SU-DHL-6 (cell line): ENCODE results near the gene SLX4IP.

Source experiments
- H2AFZ ChIP-seq: fragments of 200-600 bp; sonication (generic); 2 replicates; pipeline ENCODE4 v1.6.1; 2014; ENCODE audit warnings: low read depth, mild to moderate bottlenecking, moderate library complexity, mixed read lengths, antibody characterized with exemption, low read length; ENCODE audit not compliant: severe bottlenecking
- H3F3A ChIP-seq: fragments of 200-600 bp; shearing (Covaris generic); 2 replicates; pipeline ENCODE4 v1.6.0; 2016; ENCODE audit warnings: antibody characterized with exemption, mild to moderate bottlenecking; ENCODE audit not compliant: insufficient read depth
- H3K27ac ChIP-seq: fragments of 200-600 bp; sonication (generic); 2 replicates; pipeline ENCODE4 v1.5.1; 2016; ENCODE audit warnings: low read depth, mild to moderate bottlenecking, low read length, moderate library complexity, mixed read lengths
- H3K27me3 ChIP-seq: fragments of 200-600 bp; sonication (generic), shearing (Covaris generic); 2 replicates; pipeline ENCODE4 v1.6.0; 2014; ENCODE audit warnings: mild to moderate bottlenecking, low read length
- H3K36me3 ChIP-seq: fragments of 200-600 bp; sonication (generic); 2 replicates; pipeline ENCODE4 v1.6.1; 2014; ENCODE audit warnings: mild to moderate bottlenecking, low read length, mixed read lengths
- H3K4me2 ChIP-seq: fragments of 300-600, 200-600 bp; shearing (Covaris generic), sonication (generic); 2 replicates; pipeline ENCODE4 v1.6.0; 2014; ENCODE audit warnings: low read length, low read depth, mild to moderate bottlenecking; ENCODE audit not compliant: poor library complexity, severe bottlenecking
- H3K4me3 ChIP-seq: fragments of 200-600 bp; sonication (generic); 2 replicates; pipeline ENCODE4 v1.5.1; 2014; ENCODE audit warnings: antibody characterized with exemption, low read length, mild to moderate bottlenecking, mixed read lengths; ENCODE audit not compliant: insufficient read depth, poor library complexity, severe bottlenecking
- H3K79me2 ChIP-seq: fragments of 200-600 bp; sonication (generic); 2 replicates; pipeline ENCODE4 v1.6.1; 2014; ENCODE audit warnings: mild to moderate bottlenecking, low read length, moderate library complexity; ENCODE audit not compliant: insufficient read depth
- H3K9ac ChIP-seq: fragments of 200-600 bp; sonication (generic); 2 replicates; pipeline ENCODE4 v1.7.0; 2014; ENCODE audit warnings: mild to moderate bottlenecking, low read length
- H3K9me2 ChIP-seq: fragments of 200-600 bp; sonication (generic); replicated peaks from 2 replicates; pipeline ENCODE4 v1.6.1; 2014; ENCODE audit warnings: low read length; ENCODE audit not compliant: insufficient read depth
- H3K9me3 ChIP-seq: fragments of 200-600 bp; sonication (generic); 2 replicates; pipeline ENCODE4 v1.6.1; 2014; ENCODE audit warnings: low read length, mixed read lengths; ENCODE audit not compliant: insufficient read depth
- H4K20me1 ChIP-seq: fragments of 200-600 bp; sonication (generic); 2 replicates; pipeline ENCODE4 v1.6.1; 2014; ENCODE audit warnings: low read depth, mild to moderate bottlenecking, antibody characterized with exemption, low read length, moderate library complexity, mixed read lengths
- CTCF ChIP-seq: fragments of 200-600 bp; sonication (generic); IDR thresholded peaks from one replicate; pipeline ENCODE4 v1.5.1; 2017; ENCODE audit warnings: antibody characterized with exemption, mild to moderate bottlenecking, low read length, moderate library complexity; ENCODE audit not compliant: insufficient read depth, poor library complexity, severe bottlenecking
- EZH2phosphoT487 ChIP-seq: fragments of 200-600 bp; sonication (generic), shearing (Covaris generic); conservative IDR thresholded peaks from 2 replicates; pipeline ENCODE4 v1.6.1; 2018; ENCODE audit warnings: mild to moderate bottlenecking, antibody characterized with exemption, low read length, moderate library complexity, mixed read lengths

SLX4IP gene

GRCh38 chr20:10625641-10626040 lies 190.5 kb downstream of the SLX4IP start:
- H3K27ac ChIP-seq, result no peak overlapping the region
- no peaks in the 10 kb centered on the region for H3K36me3 ChIP-seq
- H3K4me3 ChIP-seq, result no peak overlapping the region
- H3K4me2 ChIP-seq, result no peak overlapping the region
- no peaks in the 10 kb centered on the region for H4K20me1 ChIP-seq
- H3K9me2 ChIP-seq, result no peaks in the 10 kb centered on the region
- no peaks in the 10 kb centered on the region for H3K9me3 ChIP-seq
- H2AFZ ChIP-seq, result no peak overlapping the region
- no peak overlapping the region for H3K9ac ChIP-seq
- no peaks in the 10 kb centered on the region for H3K27me3 ChIP-seq
- TF ChIP-seq CTCF (no peak), EZH2phosphoT487 (no peak)
- no peaks in the 10 kb centered on the region for H3F3A ChIP-seq
- H3K79me2 ChIP-seq, result no peaks in the 10 kb centered on the region

- Histone ChIP-seq H3K27ac (no peak overlapping the region), H3K79me2 (no peaks in the 10 kb centered on the region), H3K4me2 (no peak overlapping the region), H2AFZ (no peak overlapping the region), H3K36me3 (no peaks in the 10 kb centered on the region), H3K9me2 (no peaks in the 10 kb centered on the region), H3K9ac (no peak overlapping the region), H3F3A (no peaks in the 10 kb centered on the region), H3K9me3 (no peaks in the 10 kb centered on the region), H4K20me1 (no peaks in the 10 kb centered on the region), H3K4me3 (no peak overlapping the region), H3K27me3 (no peaks in the 10 kb centered on the region)
- TF ChIP-seq CTCF (no peak), EZH2phosphoT487 (no peak)
These were observed 191.8 kb downstream of the SLX4IP start for GRCh38 chr20:10626896-10627295.

- TF ChIP-seq EZH2phosphoT487 (no peak), CTCF (no peak)
- H3K9me2 ChIP-seq, result no peaks in the 10 kb centered on the region
- no peak overlapping the region for H3K27ac ChIP-seq
- no peaks in the 10 kb centered on the region for H3K79me2 ChIP-seq
- no peaks in the 10 kb centered on the region for H3K27me3 ChIP-seq
- no peak overlapping the region for H2AFZ ChIP-seq
- H3K4me2 ChIP-seq, result no peak overlapping the region
- no peaks in the 10 kb centered on the region for H4K20me1 ChIP-seq
- H3K9ac ChIP-seq, result no peak overlapping the region
- no peaks in the 10 kb centered on the region for H3F3A ChIP-seq
- no peaks in the 10 kb centered on the region for H3K36me3 ChIP-seq
- no peaks in the 10 kb centered on the region for H3K9me3 ChIP-seq
- H3K4me3 ChIP-seq, result no peak overlapping the region
These were observed 195.0 kb downstream of the SLX4IP start for GRCh38 chr20:10629946-10630650.
